Large intestine (tissue), 3 donors: ENCODE data around the gene ABHD5. TPM values are rescaled to one million over a fixed set of nuclear protein-coding genes. Genes with fewer than 3 reads are reported as not detected.
A peak's percentile ranks its signal among the peaks of the same experiment; 100 is the strongest.

Experiments
- DNase-seq, 2 donors: peaks; one replicate each; pipeline versions ENCODE4 v3.0.0 to v3.0.0-alpha.2; 2013
- H3K27ac ChIP-seq: one replicate; pipeline ENCODE4 v1.5.1; 2013; ENCODE audit warnings: low read length
- H3K27me3 ChIP-seq: 2 replicates; pipeline ENCODE4 v1.6.1; 2013; ENCODE audit warnings: low read length; ENCODE audit not compliant: control insufficient read depth, insufficient read depth
- H3K36me3 ChIP-seq: 2 replicates; pipeline ENCODE4 v1.6.1; 2013; ENCODE audit warnings: low read length; ENCODE audit not compliant: control insufficient read depth, insufficient read depth
- H3K4me1 ChIP-seq: one replicate; pipeline ENCODE4 v1.6.1; 2013; ENCODE audit warnings: low read length; ENCODE audit not compliant: control insufficient read depth, insufficient read depth
- H3K4me3 ChIP-seq: one replicate; pipeline ENCODE4 v1.5.1; 2013; ENCODE audit warnings: low read length
- H3K9me3 ChIP-seq: one replicate; pipeline ENCODE4 v1.6.1; 2013; ENCODE audit warnings: mild to moderate bottlenecking, low read depth, low read length, moderate library complexity; ENCODE audit not compliant: control insufficient read depth
- WGBS: methylation state at CpG from one replicate; pipeline ENCODE4 v1.1.5; 2013; ENCODE audit warnings: low lambda C conversion rate; ENCODE audit not compliant: insufficient coverage; 5-methylcytosine and 5-hydroxymethylcytosine counted together
- polyA plus RNA-seq: library from polyadenylated mRNA; unstranded; fragments of 120-200 nt; gene quantifications from one replicate; pipeline ENCODE4 v1.2.1, GENCODE V29; 2013

Gene ABHD5
- polyA plus RNA-seq, 1 donor, result 47.5 TPM

GRCh38 chr3:43709022-43709421, 18.3 kb downstream of the ABHD5 start:
- peak; percentile 40 to 54 for DNase-seq
- Histone ChIP-seq H3K9me3 (no peaks in the 10 kb centered on the region), H3K4me1 (peaks cover 7% of the 10 kb centered on the region), H3K36me3 (peaks cover 26% of the 10 kb centered on the region), H3K27ac (peak overlapping the region; percentile 55), H3K4me3 (no peak overlapping the region), H3K27me3 (no peaks in the 10 kb centered on the region)
- 20% methylated on average over 1 of the region's 1 CpG for WGBS

DNA sequence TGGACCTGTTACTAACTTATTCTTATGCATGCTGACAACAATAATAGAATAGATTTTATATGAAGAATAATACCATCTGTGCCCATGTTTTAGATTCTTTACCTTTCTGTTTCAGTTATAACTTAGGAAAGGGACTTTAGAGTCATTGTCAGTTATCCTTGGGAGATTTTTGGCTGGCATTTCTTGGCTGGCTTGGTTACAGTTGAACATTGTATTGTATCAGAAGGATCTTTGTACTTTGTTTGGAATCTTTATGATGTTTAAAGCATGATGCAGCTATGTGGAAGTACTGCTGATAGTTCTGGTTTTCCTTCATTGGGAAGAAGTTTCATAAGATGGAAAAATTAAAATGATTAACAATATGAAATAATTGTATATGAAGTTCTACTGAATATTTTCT, 19.9 kb downstream of the ABHD5 start:
- Histone ChIP-seq H3K4me3 (no peak overlapping the region), H3K36me3 (peaks cover 32% of the 10 kb centered on the region), H3K27me3 (no peaks in the 10 kb centered on the region)

GRCh38 chr3:43718296-43718695, 27.6 kb downstream of the ABHD5 start:
- Histone ChIP-seq H3K27me3 (no peaks in the 10 kb centered on the region), H3K27ac (no peak overlapping the region), H3K4me3 (no peak overlapping the region), H3K36me3 (peaks cover 41% of the 10 kb centered on the region), H3K9me3 (no peaks in the 10 kb centered on the region), H3K4me1 (no peaks in the 10 kb centered on the region)
- no peak for DNase-seq
- 100% methylated on average over 1 of the region's 2 CpGs for WGBS

More for the DNA sequence above, 19.9 kb downstream of the ABHD5 start:
- Histone ChIP-seq H3K27ac (peak overlapping the region; percentile 20), H3K9me3 (no peaks in the 10 kb centered on the region), H3K4me1 (peaks cover 7% of the 10 kb centered on the region)
- DNase-seq, result no peak

DNA sequence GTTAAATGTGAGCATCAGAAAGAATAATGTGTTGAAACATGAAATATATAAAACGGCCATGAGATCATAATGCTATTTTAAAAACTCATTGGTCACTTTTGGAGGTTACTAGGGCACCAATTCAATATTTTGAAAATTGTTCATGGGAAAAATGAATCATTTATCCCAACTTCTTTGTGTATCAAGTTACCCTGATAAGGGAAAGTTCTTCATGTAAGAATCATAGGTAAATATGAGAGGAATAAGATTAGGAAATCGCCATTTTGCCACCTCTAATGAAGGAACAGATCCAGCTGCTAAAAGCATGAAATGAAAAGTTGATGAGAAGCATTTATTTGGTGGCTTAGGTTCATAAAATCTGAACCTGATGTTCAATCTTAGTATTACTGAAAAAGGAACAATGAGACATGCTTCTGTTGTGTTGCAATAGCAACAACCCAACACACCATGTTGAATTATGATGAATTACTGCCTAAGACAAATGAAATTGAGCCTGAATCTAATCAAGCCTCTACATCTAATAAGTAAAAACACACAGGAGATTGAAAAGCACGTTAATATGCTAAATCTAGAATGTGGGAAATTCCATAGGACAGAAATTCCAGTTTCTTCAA, 32.5 kb downstream of the ABHD5 start:
- H3K9me3 ChIP-seq, result no peaks in the 10 kb centered on the region
- no peak for DNase-seq
- H3K4me1 ChIP-seq, result no peaks in the 10 kb centered on the region
- WGBS, result 79% methylated on average over 2 of the region's 3 CpGs
- H3K36me3 ChIP-seq, result peaks cover 19% of the 10 kb centered on the region
- no peak overlapping the region for H3K27ac ChIP-seq
- no peaks in the 10 kb centered on the region for H3K27me3 ChIP-seq
- H3K4me3 ChIP-seq, result no peak overlapping the region

GRCh38 chr3:43726521-43726920, 35.8 kb downstream of the ABHD5 start:
- Histone ChIP-seq H3K4me1 (peaks cover 16% of the 10 kb centered on the region), H3K36me3 (peaks cover 5% of the 10 kb centered on the region), H3K27me3 (no peaks in the 10 kb centered on the region), H3K4me3 (no peak overlapping the region), H3K27ac (no peak overlapping the region), H3K9me3 (no peaks in the 10 kb centered on the region)
- no CpG with 5 or more reads among the region's 4 CpGs for WGBS
- no peak for DNase-seq

DNA sequence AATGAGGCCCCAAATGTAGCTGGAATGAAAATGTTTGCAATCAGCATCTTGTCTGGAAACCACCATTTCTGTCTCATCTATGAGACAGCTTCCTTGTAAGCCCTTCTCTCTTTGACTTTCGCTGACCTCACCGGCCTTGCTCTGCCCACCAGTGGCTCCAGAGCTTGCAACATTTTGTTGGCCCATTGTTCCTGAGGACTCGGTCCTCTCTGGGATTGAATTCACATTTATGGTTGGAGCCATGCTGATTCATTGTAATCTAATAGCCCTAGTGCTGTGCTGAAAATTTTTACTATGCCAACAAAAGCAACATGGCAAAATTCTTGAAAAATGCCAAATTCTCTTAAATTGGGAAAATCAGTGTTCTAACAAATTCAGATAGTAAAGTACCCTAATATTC, 37.2 kb downstream of the ABHD5 start:
- H3K27ac ChIP-seq, result no peak overlapping the region
- WGBS, result 100% methylated on average over 1 of the region's 3 CpGs
- DNase-seq, result no peak

GRCh38 chr3:43728476-43728875, 37.7 kb downstream of the ABHD5 start:
- H3K4me1 ChIP-seq, result peaks cover 16% of the 10 kb centered on the region
- no peak overlapping the region for H3K27ac ChIP-seq
- H3K36me3 ChIP-seq, result peaks cover 7% of the 10 kb centered on the region
- DNase-seq, result no peak
- no peaks in the 10 kb centered on the region for H3K27me3 ChIP-seq
- no peaks in the 10 kb centered on the region for H3K9me3 ChIP-seq
- no peak overlapping the region for H3K4me3 ChIP-seq
- WGBS, result no CpG with 5 or more reads among the region's 5 CpGs

More for the DNA sequence above, 37.2 kb downstream of the ABHD5 start:
- Histone ChIP-seq H3K9me3 (no peaks in the 10 kb centered on the region), H3K27me3 (no peaks in the 10 kb centered on the region), H3K4me1 (peaks cover 16% of the 10 kb centered on the region), H3K36me3 (peaks cover 7% of the 10 kb centered on the region), H3K4me3 (no peak overlapping the region)

DNA sequence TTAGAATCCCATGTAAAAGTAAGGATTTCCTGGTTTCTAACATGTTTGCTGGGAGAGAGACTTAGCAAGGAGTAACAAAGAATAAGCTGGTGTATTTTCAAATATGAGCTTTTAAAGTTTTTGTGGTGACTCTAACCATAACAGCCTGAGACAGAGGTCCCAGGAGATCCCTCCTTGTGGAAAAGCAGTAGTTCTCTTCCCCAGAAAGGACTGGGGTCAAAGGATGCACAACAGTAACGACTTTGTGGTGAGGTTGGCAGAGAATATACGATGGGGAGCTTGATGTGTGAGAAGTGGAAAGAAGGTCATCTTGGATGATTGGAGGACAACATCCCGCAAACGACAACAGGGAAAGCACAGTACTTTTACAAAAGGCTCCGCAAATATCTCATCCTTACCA, 38.2 kb downstream of the ABHD5 start:
- WGBS, result 80% methylated on average over 1 of the region's 5 CpGs
- H3K36me3 ChIP-seq, result peaks cover 7% of the 10 kb centered on the region
- H3K9me3 ChIP-seq, result no peaks in the 10 kb centered on the region
- peaks cover 16% of the 10 kb centered on the region for H3K4me1 ChIP-seq
- no peak overlapping the region for H3K4me3 ChIP-seq
- H3K27me3 ChIP-seq, result no peaks in the 10 kb centered on the region
- DNase-seq, result no peak
- no peak overlapping the region for H3K27ac ChIP-seq

DNA sequence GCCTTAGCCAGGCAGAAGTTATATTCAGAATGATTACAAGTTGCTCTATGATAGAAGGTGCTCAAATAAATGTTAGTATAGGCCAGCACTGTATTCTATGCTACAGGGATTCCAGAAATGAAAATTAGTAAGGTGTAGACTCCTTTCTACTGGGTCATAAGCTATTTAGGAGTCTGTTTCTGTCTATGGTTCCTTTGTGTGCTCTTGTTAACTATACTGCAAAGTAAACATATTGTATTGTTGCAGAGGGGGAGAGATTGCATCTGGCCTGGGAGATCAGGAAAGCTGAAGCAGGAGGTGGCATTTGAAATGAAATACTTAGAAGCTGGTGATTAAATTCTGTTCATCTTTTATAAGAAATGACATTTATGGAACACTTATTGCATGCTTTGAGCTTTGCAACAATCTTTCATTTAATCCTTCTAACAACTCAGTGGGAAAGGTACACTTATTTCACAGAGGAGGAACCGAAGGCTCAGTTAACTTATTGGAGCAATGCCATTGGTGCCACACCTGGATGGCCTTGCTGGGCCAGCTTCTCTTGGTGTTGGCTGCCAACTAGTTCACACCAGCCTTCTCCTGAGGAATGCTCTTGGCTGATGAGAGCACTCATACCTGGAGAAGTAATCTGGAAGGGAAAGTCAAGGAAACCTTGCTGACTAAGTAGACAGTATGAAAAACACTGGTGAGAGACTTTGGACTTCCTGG, 39.1 kb downstream of the ABHD5 start:
- Histone ChIP-seq H3K4me3 (no peak overlapping the region), H3K27ac (peak overlapping the region; percentile 54), H3K9me3 (no peaks in the 10 kb centered on the region), H3K27me3 (no peaks in the 10 kb centered on the region), H3K4me1 (peaks cover 16% of the 10 kb centered on the region), H3K36me3 (peaks cover 7% of the 10 kb centered on the region)
- peak; percentile 52 to 76 for DNase-seq
- no CpG with 5 or more reads among the region's 1 CpG for WGBS

- Histone ChIP-seq H3K9me3 (peaks cover 5% of the 10 kb centered on the region), H3K36me3 (peaks cover 2% of the 10 kb centered on the region), H3K27ac (no peak overlapping the region), H3K27me3 (no peaks in the 10 kb centered on the region), H3K4me1 (peaks cover 46% of the 10 kb centered on the region), H3K4me3 (no peak overlapping the region)
- no peak for DNase-seq
- WGBS, result no CpG with 5 or more reads among the region's 6 CpGs
Observed at GRCh38 chr3:43732747-43733425, 42.1 kb downstream of the ABHD5 start.
